Gastroesophageal sphincter (tissue), 4 donors: ENCODE results near the gene CCDC14. TPM values are rescaled to one million over a fixed set of nuclear protein-coding genes. Genes with fewer than 3 reads are reported as not detected.
A peak's percentile ranks its signal among the peaks of the same experiment; 100 is the strongest.
"Not testable (repeated sequence)": the region's sequence is repeated elsewhere in the genome, so short reads cannot be mapped to it uniquely, and the experiment has no call there.

Experiments
- ATAC-seq: fragments of 150-250 bp; one replicate; pipeline ENCODE4 v1.9.1; 2016; ENCODE audit warnings: mild to moderate bottlenecking, moderate library complexity
- H3K27ac ChIP-seq, 4 donors: fragments of 200-600 bp; sonication (generic) in 3 of 4; 1 replicate in 3 of 4; 2 replicates in 1 of 4; pipeline ENCODE4 v1.5.1; 2016 to 2019
- H3K27me3 ChIP-seq: fragments of 200-600 bp; sonication (generic); one replicate; pipeline ENCODE4 v1.5.1; 2019
- H3K36me3 ChIP-seq, 2 donors: fragments of 200-600 bp; sonication (generic); one replicate each; pipeline ENCODE4 v1.5.1; 2019; ENCODE audit warnings: control low read depth in 1 of 2
- H3K4me1 ChIP-seq, 3 donors: fragments of 200-600 bp; sonication (generic); 1 replicate in 2 of 3; 2 replicates in 1 of 3; pipeline ENCODE4 v1.5.1; 2016 to 2019; ENCODE audit warnings: control low read depth in 2 of 3
- H3K4me3 ChIP-seq, 2 donors: fragments of 200-600 bp; sonication (generic); one replicate each; pipeline ENCODE4 v1.5.1; 2019; ENCODE audit warnings: mild to moderate bottlenecking in 1 of 2, moderate library complexity in 1 of 2
- H3K9me3 ChIP-seq, 3 donors: fragments of 200-600 bp; sonication (generic); one replicate each; pipeline ENCODE4 v1.5.1; 2017 to 2019; ENCODE audit warnings: control low read depth in 2 of 3
- EP300 ChIP-seq: sonication (generic); formaldehyde crosslinking; IDR thresholded peaks from one replicate; pipeline ENCODE4 v1.6.1; 2017; ENCODE audit warnings: antibody characterized with exemption, mild to moderate bottlenecking
- POLR2A ChIP-seq, 2 donors: fragments of 450-650 bp; IDR thresholded peaks; one replicate each; pipeline ENCODE4 v1.6.1; 2017; ENCODE audit warnings: antibody characterized with exemption in 2 of 2, mild to moderate bottlenecking in 2 of 2, moderate library complexity in 1 of 2
- POLR2AphosphoS5 ChIP-seq: sonication (generic); formaldehyde crosslinking; IDR thresholded peaks from one replicate; pipeline ENCODE4 v1.6.1; 2017; ENCODE audit warnings: antibody characterized with exemption
- WGBS, 2 donors: methylation state at CpG; one replicate each; pipeline ENCODE4 v1.1.5; 2018; ENCODE audit warnings: low coverage in 1 of 2; 5-methylcytosine and 5-hydroxymethylcytosine counted together
- total RNA-seq, 4 donors: library from RNA; depleted of rRNA; stranded (reverse); fragments of >200 nt; gene quantifications; one replicate each; pipeline ENCODE4 v1.1.0, GENCODE V29; 2016
- TF ChIP-seq, protein P1 (sequence below), 4 experiments: fragments of 200-600 bp in 2 of 4; fragments of 450-650 bp in 2 of 4; sonication (generic) in 1 of 4; IDR thresholded peaks; one replicate each; pipeline ENCODE4 v1.5.1; 2017 to 2019; ENCODE audit warnings: antibody characterized with exemption in 4 of 4, mild to moderate bottlenecking in 2 of 4, moderate library complexity in 2 of 4

CCDC14 gene, protein sequence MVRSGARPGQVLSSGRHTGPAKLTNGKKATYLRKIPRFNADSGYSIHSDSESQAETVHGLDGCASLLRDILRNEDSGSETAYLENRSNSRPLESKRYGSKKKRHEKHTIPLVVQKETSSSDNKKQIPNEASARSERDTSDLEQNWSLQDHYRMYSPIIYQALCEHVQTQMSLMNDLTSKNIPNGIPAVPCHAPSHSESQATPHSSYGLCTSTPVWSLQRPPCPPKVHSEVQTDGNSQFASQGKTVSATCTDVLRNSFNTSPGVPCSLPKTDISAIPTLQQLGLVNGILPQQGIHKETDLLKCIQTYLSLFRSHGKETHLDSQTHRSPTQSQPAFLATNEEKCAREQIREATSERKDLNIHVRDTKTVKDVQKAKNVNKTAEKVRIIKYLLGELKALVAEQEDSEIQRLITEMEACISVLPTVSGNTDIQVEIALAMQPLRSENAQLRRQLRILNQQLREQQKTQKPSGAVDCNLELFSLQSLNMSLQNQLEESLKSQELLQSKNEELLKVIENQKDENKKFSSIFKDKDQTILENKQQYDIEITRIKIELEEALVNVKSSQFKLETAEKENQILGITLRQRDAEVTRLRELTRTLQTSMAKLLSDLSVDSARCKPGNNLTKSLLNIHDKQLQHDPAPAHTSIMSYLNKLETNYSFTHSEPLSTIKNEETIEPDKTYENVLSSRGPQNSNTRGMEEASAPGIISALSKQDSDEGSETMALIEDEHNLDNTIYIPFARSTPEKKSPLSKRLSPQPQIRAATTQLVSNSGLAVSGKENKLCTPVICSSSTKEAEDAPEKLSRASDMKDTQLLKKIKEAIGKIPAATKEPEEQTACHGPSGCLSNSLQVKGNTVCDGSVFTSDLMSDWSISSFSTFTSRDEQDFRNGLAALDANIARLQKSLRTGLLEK
- total RNA-seq, result 10 to 100 TPM; 15.0 to 40.5 (median 21.1) TPM

DNA sequence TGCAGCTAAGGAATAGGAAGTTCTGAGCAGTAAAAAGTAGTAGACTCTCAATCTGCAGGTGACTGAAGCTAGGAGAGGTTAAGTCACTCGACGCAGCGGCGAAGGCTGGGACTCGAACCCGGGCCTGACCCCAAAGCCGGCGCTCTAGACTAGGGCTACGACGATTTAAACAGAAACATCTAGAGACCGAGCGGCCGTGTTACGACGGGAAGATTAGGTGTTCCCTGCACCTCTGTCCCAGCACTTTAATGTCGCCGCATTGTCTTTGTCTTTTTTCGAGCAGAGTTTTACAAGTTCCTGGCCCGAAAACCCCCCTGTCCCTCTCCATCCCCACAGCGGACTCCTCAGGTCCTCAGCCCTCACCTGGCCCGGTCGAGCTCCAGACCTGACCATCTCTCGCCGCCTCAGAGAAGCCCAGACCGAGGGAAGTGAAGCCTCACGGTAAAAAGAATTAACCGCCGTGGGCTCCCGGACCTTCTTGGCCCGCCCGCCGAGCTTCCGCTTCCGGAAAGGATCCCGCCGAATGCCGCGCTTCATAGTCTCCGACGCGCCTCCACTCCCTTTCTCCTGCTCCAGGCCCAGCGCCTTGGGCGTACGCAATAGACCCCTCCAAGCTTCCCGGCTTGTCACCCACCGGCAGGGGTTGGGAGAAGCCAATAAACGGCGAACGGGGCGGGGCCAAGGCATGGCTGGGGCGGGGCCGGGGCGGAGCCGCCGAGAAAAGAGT lies at the start of gene CCDC14:
TSS of gene CCDC14 (minus strand) at position 449 of the 727 bp plus-strand sequence. CDS start at position 393, 56 bp downstream.
- no peaks in the 10 kb centered on the region for H3K36me3 ChIP-seq
- no peaks in the 10 kb centered on the region for H3K27me3 ChIP-seq
- peak within 1 kb of the TSS; percentile 74 to 93 for H3K4me3 ChIP-seq
- peaks cover 3 to 15% (median 4%) of the 10 kb centered on the region in 3 donors for H3K4me1 ChIP-seq
- TF ChIP-seq POLR2A (IDR thresholded peaks at IDR 0.05) (peak; percentile 38 to 49), POLR2AphosphoS5 (peak; percentile 82)
- TF ChIP-seq, protein P1, sequence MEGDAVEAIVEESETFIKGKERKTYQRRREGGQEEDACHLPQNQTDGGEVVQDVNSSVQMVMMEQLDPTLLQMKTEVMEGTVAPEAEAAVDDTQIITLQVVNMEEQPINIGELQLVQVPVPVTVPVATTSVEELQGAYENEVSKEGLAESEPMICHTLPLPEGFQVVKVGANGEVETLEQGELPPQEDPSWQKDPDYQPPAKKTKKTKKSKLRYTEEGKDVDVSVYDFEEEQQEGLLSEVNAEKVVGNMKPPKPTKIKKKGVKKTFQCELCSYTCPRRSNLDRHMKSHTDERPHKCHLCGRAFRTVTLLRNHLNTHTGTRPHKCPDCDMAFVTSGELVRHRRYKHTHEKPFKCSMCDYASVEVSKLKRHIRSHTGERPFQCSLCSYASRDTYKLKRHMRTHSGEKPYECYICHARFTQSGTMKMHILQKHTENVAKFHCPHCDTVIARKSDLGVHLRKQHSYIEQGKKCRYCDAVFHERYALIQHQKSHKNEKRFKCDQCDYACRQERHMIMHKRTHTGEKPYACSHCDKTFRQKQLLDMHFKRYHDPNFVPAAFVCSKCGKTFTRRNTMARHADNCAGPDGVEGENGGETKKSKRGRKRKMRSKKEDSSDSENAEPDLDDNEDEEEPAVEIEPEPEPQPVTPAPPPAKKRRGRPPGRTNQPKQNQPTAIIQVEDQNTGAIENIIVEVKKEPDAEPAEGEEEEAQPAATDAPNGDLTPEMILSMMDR (IDR thresholded peaks at IDR 0.05), result no peak
- WGBS, 2 donors, result 1% methylated on average over 24 of the region's 55 CpGs
- ATAC-seq, result peak; percentile 100
- H3K9me3 ChIP-seq, result no peaks in the 10 kb centered on the region
- H3K27ac ChIP-seq, result peak within 1 kb of the TSS; percentile 84 to 88 (median 86)

DNA sequence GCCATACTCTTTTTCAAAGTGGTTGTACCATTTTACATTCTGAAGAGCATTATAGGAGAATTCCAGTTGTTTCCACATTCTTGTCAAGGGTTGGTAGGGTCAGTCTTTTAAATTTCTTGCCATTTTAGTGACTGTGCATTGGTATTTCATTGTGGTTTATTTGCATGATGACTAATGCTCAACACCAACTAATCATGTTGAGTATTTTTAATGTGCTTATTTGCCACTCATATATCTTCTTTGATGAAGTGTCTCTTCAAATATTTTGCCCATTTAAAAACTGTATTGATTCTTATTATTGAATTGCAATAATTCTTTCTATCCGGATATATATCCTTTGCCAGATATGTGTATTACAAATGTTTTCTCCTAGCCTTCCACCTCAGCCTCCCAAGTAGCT lies 47.3 kb upstream of the CCDC14 start:
- H3K27ac ChIP-seq, ATAC-seq, H3K9me3 ChIP-seq, H3K4me1 ChIP-seq, H3K36me3 ChIP-seq, H3K27me3 ChIP-seq, H3K4me3 ChIP-seq: not testable (repeated sequence)
- 89% methylated on average over 1 of the region's 1 CpG; no CpG with 5 or more reads in 1 of the 2 donors for WGBS, 2 donors

DNA sequence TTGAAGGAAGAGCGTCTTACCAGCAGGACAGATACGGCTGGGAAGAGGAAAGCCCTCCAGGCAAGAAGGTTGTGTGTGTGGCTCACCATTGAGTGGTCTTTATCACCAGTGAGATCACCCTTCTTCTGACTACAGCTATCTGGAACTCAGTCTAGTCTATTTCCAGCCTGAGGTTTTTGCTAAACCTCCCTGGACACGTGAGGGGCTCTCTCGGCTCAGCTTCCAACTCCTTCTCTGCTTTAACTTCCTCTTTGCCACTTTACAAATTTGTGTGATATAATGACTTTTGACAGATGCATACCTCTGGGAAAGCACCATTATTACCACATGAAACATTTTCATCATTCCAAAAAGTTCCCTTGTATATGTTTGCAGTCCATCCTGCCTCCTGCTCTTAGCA lies 46.2 kb upstream of the CCDC14 start:
- H3K4me1 ChIP-seq, result no peaks in the 10 kb centered on the region
- no peaks in the 10 kb centered on the region for H3K9me3 ChIP-seq
- no peaks in the 10 kb centered on the region for H3K27me3 ChIP-seq
- H3K27ac ChIP-seq, result no peak overlapping the region
- no peak for ATAC-seq
- no peaks in the 10 kb centered on the region for H3K36me3 ChIP-seq
- no peak overlapping the region for H3K4me3 ChIP-seq
- TF ChIP-seq, protein P1 (IDR thresholded peaks at IDR 0.05), result no peak
- no peak for TF ChIP-seq POLR2AphosphoS5
- TF ChIP-seq POLR2A (IDR thresholded peaks at IDR 0.05), result no peak
- no peak for TF ChIP-seq EP300
- 40 to 80% methylated on average over 1 to 4 of the region's 4 CpGs for WGBS, 2 donors

DNA sequence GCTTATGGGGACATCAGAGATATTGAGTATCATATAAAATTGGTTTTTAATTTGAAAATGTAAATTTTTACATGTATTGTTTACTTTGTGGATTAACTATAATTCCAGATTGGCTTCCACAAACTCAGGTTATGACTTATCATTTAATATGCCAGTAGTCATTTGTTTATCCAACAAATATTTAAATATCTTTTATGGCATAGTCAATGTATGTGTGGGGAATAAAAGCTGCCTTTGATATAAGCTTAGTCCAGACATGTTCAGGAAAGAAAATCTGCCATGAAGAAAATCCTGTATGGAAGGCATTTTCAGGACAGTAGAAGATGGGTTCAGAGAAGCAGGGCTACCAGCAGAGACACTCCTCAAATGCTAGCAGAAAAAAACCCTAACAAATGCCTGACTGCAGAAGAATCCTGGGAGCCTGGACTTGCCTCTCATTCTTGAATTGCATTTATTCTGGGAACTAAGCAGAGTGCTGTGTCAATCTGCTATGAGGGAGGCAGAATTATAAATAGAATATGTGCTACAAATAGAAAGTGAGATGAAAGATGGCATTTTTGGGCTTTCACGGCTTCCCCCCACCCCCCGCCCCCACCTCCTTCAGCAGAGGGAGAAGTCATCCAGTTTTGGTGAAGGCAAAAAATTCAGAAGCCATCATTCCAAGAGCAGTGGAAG lies 41.5 kb upstream of the CCDC14 start:
- 4% methylated on average over 2 of the region's 2 CpGs; no CpG with 5 or more reads in 1 of the 2 donors for WGBS, 2 donors
- not testable (repeated sequence) for H3K27me3 ChIP-seq, H3K9me3 ChIP-seq, H3K4me3 ChIP-seq, H3K27ac ChIP-seq, H3K4me1 ChIP-seq, H3K36me3 ChIP-seq, ATAC-seq

DNA sequence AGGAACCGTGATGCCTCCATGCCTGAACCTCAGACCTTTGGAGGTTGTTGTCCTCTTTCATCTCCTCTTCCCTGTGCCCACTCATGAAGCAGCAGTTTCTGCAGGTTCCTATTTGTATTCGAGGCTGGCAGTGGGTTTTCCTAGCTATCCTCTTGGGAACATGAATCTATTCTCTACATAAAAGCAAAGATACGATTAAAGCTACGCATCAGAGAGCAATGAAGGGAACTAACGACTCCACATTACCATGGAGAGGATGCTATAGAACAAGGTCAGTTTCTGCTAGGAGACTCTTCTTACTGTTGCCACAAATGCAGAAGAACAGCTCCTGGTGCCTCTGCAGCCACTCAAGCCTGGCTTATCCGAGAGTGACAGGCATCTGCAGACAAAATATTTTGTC lies 40.3 kb upstream of the CCDC14 start:
- H3K4me3 ChIP-seq, H3K4me1 ChIP-seq, H3K36me3 ChIP-seq, H3K27ac ChIP-seq, H3K9me3 ChIP-seq, ATAC-seq, H3K27me3 ChIP-seq: not testable (repeated sequence)
- WGBS, 2 donors, result 72 to 84% methylated on average over 3 to 5 of the region's 6 CpGs

DNA sequence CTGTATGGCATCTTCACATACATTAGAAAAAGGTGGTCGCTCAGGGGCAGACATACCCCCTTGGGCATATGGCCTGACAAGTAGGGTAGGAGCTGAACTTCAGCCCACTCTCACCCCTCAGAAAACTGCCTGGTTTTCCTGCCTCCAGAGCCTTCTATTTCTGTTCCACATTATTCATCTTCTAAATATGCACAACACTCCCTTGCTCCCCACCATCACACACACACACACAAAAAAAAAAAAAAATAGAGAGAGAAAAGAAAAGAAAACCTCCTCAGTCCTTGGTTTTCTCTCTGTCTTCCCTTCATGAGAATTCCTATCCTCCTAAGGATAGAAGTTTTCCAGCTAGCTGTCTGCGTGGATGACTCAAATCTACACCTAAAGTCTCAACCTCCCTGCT lies 36.5 kb upstream of the CCDC14 start:
- H3K9me3 ChIP-seq, result peaks cover 0 to 7% (median 0%) of the 10 kb centered on the region in 3 donors
- no peaks in the 10 kb centered on the region for H3K4me1 ChIP-seq
- H3K27ac ChIP-seq, result no peak overlapping the region
- TF ChIP-seq POLR2A (IDR thresholded peaks at IDR 0.05), result no peak
- no peaks in the 10 kb centered on the region for H3K36me3 ChIP-seq
- H3K4me3 ChIP-seq, result no peak overlapping the region
- no peaks in the 10 kb centered on the region for H3K27me3 ChIP-seq
- no peak for ATAC-seq
- WGBS, 2 donors, result 88% methylated on average over 2 of the region's 2 CpGs; no CpG with 5 or more reads in 1 of the 2 donors
